Neural progenitor cell (in vitro differentiated cells): ENCODE results near the gene ANLN. TPM values are rescaled to one million over a fixed set of nuclear protein-coding genes. Genes with fewer than 3 reads are reported as not detected.

Experiments used
- DNase-seq: peaks from one replicate; pipeline ENCODE4 v3.0.0-alpha.2; 2016; ENCODE audit warnings: low spot score
- H2AFZ ChIP-seq: fragments of 200-600 bp; sonication (generic); replicated peaks from 2 replicates; pipeline ENCODE4 v1.6.1; 2016; ENCODE audit warnings: antibody characterized with exemption
- H3F3A ChIP-seq: fragments of 200-600 bp; sonication (generic); 2 replicates; pipeline ENCODE4 v1.6.1; 2016; ENCODE audit warnings: antibody characterized with exemption, low read depth
- H3K27ac ChIP-seq: fragments of 200-600 bp; sonication (generic); 2 replicates; pipeline ENCODE4 v1.5.1; 2016; ENCODE audit warnings: mild to moderate bottlenecking
- H3K27me3 ChIP-seq: fragments of 200-600 bp; sonication (generic); 2 replicates; pipeline ENCODE4 v1.6.1; 2016; ENCODE audit warnings: mild to moderate bottlenecking, moderate library complexity
- H3K36me3 ChIP-seq: fragments of 200-600 bp; sonication (generic); 2 replicates; pipeline ENCODE4 v1.5.1; 2016
- H3K4me1 ChIP-seq: fragments of 200-600 bp; sonication (generic); 2 replicates; pipeline ENCODE4 v1.6.1; 2016; ENCODE audit warnings: mixed run types
- H3K4me2 ChIP-seq: fragments of 200-600 bp; sonication (generic); 2 replicates; pipeline ENCODE4 v1.6.1; 2016
- H3K4me3 ChIP-seq: fragments of 200-600 bp; sonication (generic); 2 replicates; pipeline ENCODE4 v1.5.1; 2016
- H3K79me2 ChIP-seq: fragments of 200-600 bp; sonication (generic); 2 replicates; pipeline ENCODE4 v1.6.1; 2016; ENCODE audit warnings: low read depth
- H3K9ac ChIP-seq: fragments of 200-600 bp; sonication (generic); 2 replicates; pipeline ENCODE4 v1.6.1; 2016
- H3K9me3 ChIP-seq: fragments of 200-600 bp; sonication (generic); 2 replicates; pipeline ENCODE4 v1.5.1; 2016; ENCODE audit warnings: low read depth
- H4K20me1 ChIP-seq: fragments of 200-600 bp; sonication (generic); 2 replicates; pipeline ENCODE4 v1.6.1; 2016; ENCODE audit warnings: low read depth
- H3K27ac Mint-ChIP-seq: 3 replicates; pipeline ENCODE4 v1.8.0; 2021; ENCODE audit warnings: mixed read lengths
- H3K27me3 Mint-ChIP-seq: 2 replicates; pipeline ENCODE4 v1.8.0; 2022; ENCODE audit warnings: low read depth, mild to moderate bottlenecking, inconsistent platforms, moderate library complexity, mixed read lengths; ENCODE audit not compliant: insufficient read depth
- H3K36me3 Mint-ChIP-seq: 3 replicates; pipeline ENCODE4 v1.8.0; 2021; ENCODE audit warnings: mixed read lengths
- H3K4me1 Mint-ChIP-seq: 3 replicates; pipeline ENCODE4 v1.8.0; 2021; ENCODE audit warnings: mixed read lengths
- H3K4me3 Mint-ChIP-seq: 3 replicates; pipeline ENCODE4 v1.8.0; 2021; ENCODE audit warnings: mild to moderate bottlenecking, moderate library complexity, mixed read lengths
- H3K9me3 Mint-ChIP-seq: 3 replicates; pipeline ENCODE4 v1.8.0; 2020; ENCODE audit warnings: mixed read lengths
- CTCF ChIP-seq: fragments of 200-600 bp; sonication (generic); IDR thresholded peaks from 2 replicates; pipeline ENCODE4 v1.5.1; 2017; ENCODE audit warnings: antibody characterized with exemption, mild to moderate bottlenecking
- EZH2 ChIP-seq: fragments of 200-600 bp; sonication (generic); IDR thresholded peaks from 2 replicates; pipeline ENCODE4 v1.6.1; 2017; ENCODE audit warnings: antibody characterized with exemption, mild to moderate bottlenecking, moderate library complexity
- EZH2phosphoT487 ChIP-seq: fragments of 200-600 bp; sonication (generic); IDR thresholded peaks from 2 replicates; pipeline ENCODE4 v1.6.1; 2017; ENCODE audit warnings: antibody characterized with exemption
- total RNA-seq: library from RNA; depleted of rRNA; stranded (reverse); fragments of >200 nt; gene quantifications from 2 replicates; pipeline ENCODE4 v1.2.3, GENCODE V29; 2015; ENCODE audit warnings: low replicate concordance

ANLN gene
- total RNA-seq, 1 donor from 2014 or later: 176 TPM

- TF ChIP-seq EZH2phosphoT487 (no peak), EZH2 (no peak), CTCF (no peak)
- Histone ChIP-seq H3K4me2 (no peak overlapping the region), H3K9ac (no peak overlapping the region), H3K79me2 (peaks cover 34% of the 10 kb centered on the region), H3F3A (peaks cover 34% of the 10 kb centered on the region), H4K20me1 (peaks cover 15% of the 10 kb centered on the region), H3K27me3 (no peaks in the 10 kb centered on the region), H3K27ac (no peak overlapping the region), H3K36me3 (no peaks in the 10 kb centered on the region), H3K4me1 (peaks cover 24% of the 10 kb centered on the region), H3K9me3 (no peaks in the 10 kb centered on the region), H3K4me3 (no peak overlapping the region), H2AFZ (no peak overlapping the region)
- H3K4me3 Mint-ChIP-seq: peak overlapping the region; percentile 85
- H3K36me3 Mint-ChIP-seq: peaks cover 5% of the 10 kb centered on the region
- DNase-seq: no peak
- H3K9me3 Mint-ChIP-seq: no peaks in the 10 kb centered on the region
- H3K4me1 Mint-ChIP-seq: peaks cover 28% of the 10 kb centered on the region
- H3K27me3 Mint-ChIP-seq: no peaks in the 10 kb centered on the region
- no peak overlapping the region for H3K27ac Mint-ChIP-seq
Observed at GRCh38 chr7:36388423-36388822, 1.2 kb upstream of the ANLN start.

DNA sequence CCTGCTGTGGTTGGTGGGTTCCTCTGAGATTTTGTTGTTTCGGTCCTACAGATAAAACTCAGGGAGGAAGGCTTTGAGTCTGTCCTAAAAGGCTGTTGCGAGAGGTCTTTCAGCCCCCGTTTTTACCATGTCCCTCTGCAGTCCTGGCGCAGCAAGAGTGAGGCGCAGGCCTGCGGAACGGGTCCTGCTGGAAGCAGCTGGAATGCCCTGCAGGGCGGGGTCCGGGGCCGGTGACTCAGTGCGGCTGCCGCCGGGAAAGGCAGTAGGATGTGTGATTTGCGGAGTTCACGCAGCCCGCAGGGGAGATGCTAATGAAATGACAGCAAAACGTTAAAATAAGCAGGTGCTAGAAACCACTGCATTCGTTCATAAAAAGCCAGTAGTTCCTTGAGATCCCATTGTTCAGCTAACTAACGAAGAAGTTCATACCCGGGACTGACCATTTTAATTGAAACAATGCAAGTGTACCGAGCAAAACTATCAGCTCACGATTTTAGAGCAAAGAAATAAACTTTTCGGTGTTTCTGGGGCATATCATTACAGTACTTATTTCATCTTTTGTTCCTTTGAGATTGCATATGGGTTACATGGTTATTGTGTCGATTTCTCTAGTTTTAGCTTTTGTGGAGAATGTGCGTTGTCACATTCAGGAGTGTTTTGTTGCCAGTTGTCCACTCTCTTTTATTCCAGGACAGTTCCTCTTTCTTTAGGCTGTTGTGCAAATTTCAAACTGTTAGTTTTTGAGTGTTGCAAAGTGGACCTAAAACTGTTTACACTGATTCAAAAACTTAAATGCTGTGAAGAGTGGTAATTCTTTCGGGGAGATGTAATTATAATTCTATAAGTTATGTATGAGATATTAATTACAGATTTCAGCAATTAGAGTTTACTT is 783 bp downstream of the ANLN start:
- Histone ChIP-seq H3K4me1 (peaks cover 24% of the 10 kb centered on the region), H3K9me3 (no peaks in the 10 kb centered on the region), H3K9ac (peak overlapping the region; percentile 60), H2AFZ (peak overlapping the region; percentile 81), H3K27me3 (no peaks in the 10 kb centered on the region), H3K79me2 (peaks cover 54% of the 10 kb centered on the region), H3K36me3 (no peaks in the 10 kb centered on the region), H3K4me3 (peak overlapping the region; percentile 83), H4K20me1 (peaks cover 17% of the 10 kb centered on the region), H3K4me2 (peak overlapping the region; percentile 84), H3F3A (peaks cover 34% of the 10 kb centered on the region), H3K27ac (peak overlapping the region; percentile 75)
- Mint-ChIP-seq H3K27ac (peak overlapping the region; percentile 96), H3K9me3 (peaks cover 7% of the 10 kb centered on the region), H3K36me3 (peaks cover 21% of the 10 kb centered on the region), H3K4me3 (peak overlapping the region; percentile 95), H3K4me1 (peaks cover 34% of the 10 kb centered on the region), H3K27me3 (peaks cover 3% of the 10 kb centered on the region)
- TF ChIP-seq CTCF (no peak), EZH2phosphoT487 (no peak), EZH2 (no peak)
- peak; percentile 92 for DNase-seq

- H3K9me3 Mint-ChIP-seq: peaks cover 10% of the 10 kb centered on the region
- peaks cover 64% of the 10 kb centered on the region for H3K79me2 ChIP-seq
- peaks cover 24% of the 10 kb centered on the region for H3K4me1 ChIP-seq
- TF ChIP-seq CTCF: no peak
- no peak for TF ChIP-seq EZH2phosphoT487
- no peak for TF ChIP-seq EZH2
- H3K9ac ChIP-seq: peak overlapping the region; percentile 60
- peaks cover 34% of the 10 kb centered on the region for H3F3A ChIP-seq
- peak overlapping the region; percentile 81 for H2AFZ ChIP-seq
- H3K4me1 Mint-ChIP-seq: peaks cover 34% of the 10 kb centered on the region
- H3K36me3 Mint-ChIP-seq: peaks cover 27% of the 10 kb centered on the region
- H3K4me3 ChIP-seq: peak overlapping the region; percentile 83
- peaks cover 3% of the 10 kb centered on the region for H3K27me3 Mint-ChIP-seq
- DNase-seq: no peak
- H3K36me3 ChIP-seq: peaks cover 10% of the 10 kb centered on the region
- H3K9me3 ChIP-seq: no peaks in the 10 kb centered on the region
- H4K20me1 ChIP-seq: peaks cover 17% of the 10 kb centered on the region
- H3K27ac ChIP-seq: no peak overlapping the region
- H3K27ac Mint-ChIP-seq: peak overlapping the region; percentile 44
- H3K4me3 Mint-ChIP-seq: peak overlapping the region; percentile 95
- H3K4me2 ChIP-seq: peak overlapping the region; percentile 84
- no peaks in the 10 kb centered on the region for H3K27me3 ChIP-seq
Observed at GRCh38 chr7:36391436-36392198, 2.0 kb downstream of the ANLN start.
